IMR-90 (cell line): Measurements from ENCODE around the gene TAAR8. TPM values are rescaled to one million over a fixed set of nuclear protein-coding genes. Genes with fewer than 3 reads are reported as not detected.

Experiments used
- ATAC-seq: fragments of 200-7000 bp; cut with Tn5 transposase; 2 replicates; pipeline ENCODE4 v1.9.1; 2020; ENCODE audit warnings: low read depth, mild to moderate bottlenecking, moderate library complexity
- BruUV-seq: library from RNA; stranded (reverse); fragments of 400-500 nt; replicated peaks from 2 replicates; lab custom pipeline; 2021; lab: Mats Ljungman, UMichigan
- CTCF ChIA-PET: fragments of 300-600 bp; formaldehyde crosslinking; extraction: SDS; loops from one replicate; lab custom pipeline; 2021; ENCODE audit warnings: antibody characterized with exemption; lab: Yijun Ruan, JAX
- POLR2A ChIA-PET: fragments of 300-600 bp; sonication (Branson Sonifier 250); formaldehyde crosslinking; loops from one replicate; lab custom pipeline; 2022; ENCODE audit warnings: antibody characterized with exemption; ENCODE audit not compliant: unreplicated experiment; lab: Charles Lee
- DNase-seq: peaks from one replicate; pipeline ENCODE4 v3.0.0; 2013
- H2AFZ ChIP-seq: replicated peaks from 2 replicates; pipeline ENCODE3; 2013; ENCODE audit warnings: low read length, mild to moderate bottlenecking; ENCODE audit not compliant: poor library complexity
- H2AK5ac ChIP-seq: 2 replicates; pipeline ENCODE4 v1.6.1; 2013; ENCODE audit warnings: low read depth, low read length, inconsistent platforms
- H2AK9ac ChIP-seq: replicated peaks from 2 replicates; pipeline ENCODE3; 2013; ENCODE audit warnings: mild to moderate bottlenecking, low read depth, low read length, moderate library complexity; ENCODE audit not compliant: poor library complexity
- H2BK120ac ChIP-seq: 2 replicates; pipeline ENCODE4 v1.6.1; 2013; ENCODE audit warnings: low read depth, low read length, inconsistent platforms
- H2BK15ac ChIP-seq: 3 replicates; pipeline ENCODE4 v1.6.1; 2013; ENCODE audit warnings: low read depth, low read length, inconsistent platforms
- H2BK20ac ChIP-seq: 2 replicates; pipeline ENCODE4 v1.6.1; 2013; ENCODE audit warnings: low read depth, mild to moderate bottlenecking, inconsistent platforms, low read length, moderate library complexity
- H2BK5ac ChIP-seq: 2 replicates; pipeline ENCODE4 v1.6.1; 2013; ENCODE audit warnings: mild to moderate bottlenecking, low read depth, low read length, inconsistent platforms; ENCODE audit not compliant: poor library complexity, severe bottlenecking
- H3K14ac ChIP-seq: replicated peaks from 2 replicates; pipeline ENCODE4 v1.6.1; 2013; ENCODE audit warnings: low read depth, low read length, inconsistent platforms
- H3K18ac ChIP-seq: 2 replicates; pipeline ENCODE4 v1.6.1; 2013; ENCODE audit warnings: low read depth, low read length, control low read depth
- H3K23ac ChIP-seq: 2 replicates; pipeline ENCODE4 v1.6.1; 2013; ENCODE audit warnings: low read depth, low read length, inconsistent platforms
- H3K27ac ChIP-seq: 2 replicates; pipeline ENCODE4 v1.5.1; 2013; ENCODE audit warnings: mild to moderate bottlenecking, control low read depth, low read length; ENCODE audit not compliant: insufficient read depth
- H3K27me3 ChIP-seq: 2 replicates; pipeline ENCODE4 v1.6.1; 2013; ENCODE audit warnings: low read length; ENCODE audit not compliant: control insufficient read depth, insufficient read depth
- H3K36me3 ChIP-seq: 2 replicates; pipeline ENCODE4 v1.6.1; 2013; ENCODE audit warnings: low read length, mixed read lengths; ENCODE audit not compliant: control insufficient read depth, insufficient read depth
- H3K4ac ChIP-seq: 2 replicates; pipeline ENCODE4 v1.6.1; 2013; ENCODE audit warnings: low read depth, low read length, inconsistent platforms
- H3K4me1 ChIP-seq: 2 replicates; pipeline ENCODE4 v1.6.1; 2013; ENCODE audit warnings: low read length, mixed read lengths; ENCODE audit not compliant: control insufficient read depth, insufficient read depth
- H3K4me2 ChIP-seq: 2 replicates; pipeline ENCODE4 v1.6.1; 2013; ENCODE audit warnings: low read depth, mild to moderate bottlenecking, control low read depth, low read length, moderate library complexity
- H3K4me3 ChIP-seq: 2 replicates; pipeline ENCODE4 v1.5.1; 2013; ENCODE audit warnings: low read depth, mild to moderate bottlenecking, control low read depth, low read length, moderate library complexity; ENCODE audit not compliant: insufficient read depth
- H3K56ac ChIP-seq: 2 replicates; pipeline ENCODE4 v1.6.1; 2013; ENCODE audit warnings: low read length, inconsistent platforms; ENCODE audit not compliant: insufficient read depth; ENCODE audit errors: extremely low read depth
- H3K79me1 ChIP-seq, 2 experiments: 2 replicates each; pipeline ENCODE4 v1.6.1; 2013; ENCODE audit warnings: low read length in 2 of 2, inconsistent platforms in 1 of 2, low read depth in 1 of 2
- H3K9ac ChIP-seq: 2 replicates; pipeline ENCODE4 v1.6.1; 2013; ENCODE audit warnings: low read depth, low read length, control low read depth
- H3K9me1 ChIP-seq: 2 replicates; pipeline ENCODE4 v1.6.1; 2013; ENCODE audit warnings: low read length, inconsistent platforms; ENCODE audit not compliant: insufficient read depth
- H3K9me3 ChIP-seq: 2 replicates; pipeline ENCODE4 v1.6.1; 2013; ENCODE audit warnings: low read length; ENCODE audit not compliant: control insufficient read depth, insufficient read depth
- H4K20me1 ChIP-seq: 2 replicates; pipeline ENCODE4 v1.6.1; 2013; ENCODE audit warnings: low read length, inconsistent platforms; ENCODE audit not compliant: insufficient read depth
- H4K5ac ChIP-seq: 2 replicates; pipeline ENCODE4 v1.6.1; 2013; ENCODE audit warnings: mild to moderate bottlenecking, low read depth, low read length, control low read depth
- H4K8ac ChIP-seq, 2 experiments: 2 replicates each; pipeline ENCODE4 v1.6.1; 2013; ENCODE audit warnings: low read depth in 2 of 2, low read length in 2 of 2, control low read depth in 1 of 2, inconsistent platforms in 1 of 2
- H4K91ac ChIP-seq: 2 replicates; pipeline ENCODE4 v1.6.1; 2013; ENCODE audit warnings: low read depth, low read length, inconsistent platforms; ENCODE audit not compliant: insufficient read depth
- BHLHE40 ChIP-seq: fragments of 150-350 bp; IDR thresholded peaks from 2 replicates; pipeline ENCODE4 v1.6.1; 2016; ENCODE audit warnings: mild to moderate bottlenecking, low read depth, low read length
- CHD1 ChIP-seq: IDR thresholded peaks from 2 replicates; pipeline ENCODE4 v1.6.1; 2012; ENCODE audit warnings: low read depth, low read length, improper control_type of control experiment
- ELK1 ChIP-seq: fragments of 150-350 bp; IDR thresholded peaks from 2 replicates; pipeline ENCODE4 v1.6.1; 2016; ENCODE audit warnings: low read depth, mild to moderate bottlenecking, low read length, moderate library complexity, borderline replicate concordance
- FOS ChIP-seq: fragments of 150-350 bp; IDR thresholded peaks from 2 replicates; pipeline ENCODE4 v1.6.1; 2016; ENCODE audit warnings: low read depth, low read length
- POLR2A ChIP-seq: IDR thresholded peaks from 2 replicates; pipeline ENCODE4 v1.6.1; 2012; ENCODE audit warnings: mild to moderate bottlenecking, low read depth, low read length
- RCOR1 ChIP-seq: IDR thresholded peaks from 2 replicates; pipeline ENCODE4 v1.6.1; 2012; ENCODE audit warnings: mild to moderate bottlenecking, low read length, improper control_type of control experiment; ENCODE audit not compliant: insufficient replicate concordance
- RFX5 ChIP-seq: IDR thresholded peaks from 2 replicates; pipeline ENCODE4 v1.8.0; 2012; ENCODE audit warnings: low read depth, mild to moderate bottlenecking, low read length, moderate library complexity
- SMC3 ChIP-seq: fragments of 150-350 bp; IDR thresholded peaks from 2 replicates; pipeline ENCODE4 v1.6.1; 2016; ENCODE audit warnings: low read depth, mild to moderate bottlenecking, antibody characterized with exemption, low read length, moderate library complexity
- USF2 ChIP-seq: fragments of 150-350 bp; IDR thresholded peaks from 2 replicates; pipeline ENCODE4 v1.6.1; 2017; ENCODE audit warnings: mild to moderate bottlenecking, antibody characterized with exemption, low read length, low read depth
- WGBS, 2 experiments: methylation state at CpG; one replicate each; pipeline versions ENCODE4 v1.1.5 to v1.1.7; 2013; ENCODE audit warnings: missing lambda C conversion rate in 2 of 2; ENCODE audit not compliant: insufficient read length in 1 of 2; ENCODE audit errors: extremely low coverage in 2 of 2; 5-methylcytosine and 5-hydroxymethylcytosine counted together
- dilution Hi-C: fragments of 300-500 bp; cut with HindIII; formaldehyde crosslinking; loops from one replicate; pipeline ENCODE4 v1.14.3; 2018; ENCODE audit warnings: low sequenced_read_pairs; ENCODE audit not compliant: unreplicated experiment
- in situ Hi-C: fragments of 300-500 bp; cut with MboI; formaldehyde crosslinking; loops from 3 replicates; pipeline ENCODE4 v1.14.3; 2019; ENCODE audit warnings: low sequenced_read_pairs, inconsistent platforms, mixed read lengths
- intact Hi-C: fragments of 100-400 bp; cut with micrococcal nuclease; formaldehyde crosslinking; loops from 2 replicates; pipeline ENCODE4 v1.10.0; 2022
- polyA plus RNA-seq, 3 experiments: library from polyadenylated mRNA; depleted of rRNA; stranded (reverse); fragments of >200 nt; gene quantifications; 2 replicates each; pipeline ENCODE4 v1.2.3, GENCODE V29; 2012; ENCODE audit warnings: low replicate concordance in 1 of 3
- total RNA-seq: library from RNA; depleted of rRNA; stranded (reverse); fragments of >200 nt; gene quantifications from 2 replicates; pipeline ENCODE4 v1.2.3, GENCODE V29; 2012
- TF ChIP-seq, protein P1 (sequence below): conservative IDR thresholded peaks from 2 replicates; pipeline ENCODE4 v1.5.1; 2012; ENCODE audit warnings: mild to moderate bottlenecking, low read depth, low read length, improper control_type of control experiment

The TAAR8 gene
- total and polyA plus RNA-seq, 2 of the 4 experiments (the other 2 are of a cell fraction) = not detected

DNA sequence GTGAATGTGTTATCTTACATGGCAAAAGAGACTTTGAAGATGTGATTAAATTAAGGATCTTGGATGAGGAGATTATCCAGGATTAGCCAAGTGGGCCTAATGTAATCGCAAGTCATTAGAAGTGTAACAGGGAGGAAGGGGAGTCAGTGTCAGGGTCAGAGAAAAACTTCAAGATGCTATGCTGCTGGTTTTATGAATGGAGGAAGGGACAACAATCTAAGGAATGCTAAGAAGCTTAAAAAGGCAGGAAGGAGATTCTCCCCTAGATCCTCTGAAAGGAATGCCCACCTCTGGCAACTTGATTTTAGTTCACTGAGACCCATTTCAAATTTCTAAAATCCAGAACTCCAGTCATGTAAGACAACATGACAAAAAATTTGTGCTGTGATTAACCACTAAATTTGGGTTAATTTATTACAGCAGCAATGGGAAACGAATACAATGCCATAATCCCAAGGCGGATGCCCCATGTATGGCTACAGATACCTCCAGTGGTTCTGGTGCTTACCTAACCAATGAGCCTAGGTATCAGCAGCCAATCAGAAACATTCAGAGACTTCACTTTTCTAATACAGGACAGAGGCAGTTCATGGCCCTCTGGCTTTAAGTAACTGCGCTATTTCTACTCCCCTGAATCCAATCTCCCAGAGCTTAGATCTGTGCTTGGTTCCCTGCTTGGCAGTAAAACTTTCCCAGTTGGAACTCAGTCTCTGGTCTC lies 3.6 kb upstream of the TAAR8 start:
- ChIA-PET POLR2A (no interaction called here), CTCF (no interaction called here)
- Histone ChIP-seq H2AFZ (no peak overlapping the region), H3K9me1 (peaks cover 6% of the 10 kb centered on the region; the same call in 1 of the 2 replicates), H4K5ac (no peak overlapping the region), H3K4me3 (no peak overlapping the region), H3K18ac (no peak overlapping the region), H3K36me3 (no peaks in the 10 kb centered on the region), H4K8ac (no peak overlapping the region), H4K91ac (no peak overlapping the region), H3K23ac (no peak overlapping the region), H2AK5ac (no peak overlapping the region), H3K14ac (no peak overlapping the region), H2BK15ac (no peak overlapping the region), H4K20me1 (no peaks in the 10 kb centered on the region), H3K9ac (no peak overlapping the region), H3K79me1 (no peaks in the 10 kb centered on the region), H3K27ac (no peak overlapping the region), H3K27me3 (peaks cover 50% of the 10 kb centered on the region), H2BK5ac (no peak overlapping the region), H3K9me3 (no peaks in the 10 kb centered on the region), H3K4me1 (no peaks in the 10 kb centered on the region), H3K4me2 (no peak overlapping the region), H2AK9ac (no peak overlapping the region), H3K56ac (no peak overlapping the region), H2BK120ac (no peak overlapping the region), H3K4ac (no peak overlapping the region), H2BK20ac (no peak overlapping the region)
- dilution Hi-C loops (no loop called here), intact Hi-C loops (no loop called here), in situ Hi-C loops (no loop called here)
- DNase-seq (no peak), ATAC-seq (no peak)
- 90% methylated on average over 4 of the region's 4 CpGs; no CpG with 5 or more reads in 1 of the 2 experiments for WGBS, 2 experiments
- TF ChIP-seq RFX5 (no peak), BHLHE40 (no peak), USF2 (no peak), SMC3 (no peak), ELK1 (no peak), CHD1 (no peak), RCOR1 (no peak), POLR2A (no peak), FOS (no peak)
- TF ChIP-seq, protein P1, sequence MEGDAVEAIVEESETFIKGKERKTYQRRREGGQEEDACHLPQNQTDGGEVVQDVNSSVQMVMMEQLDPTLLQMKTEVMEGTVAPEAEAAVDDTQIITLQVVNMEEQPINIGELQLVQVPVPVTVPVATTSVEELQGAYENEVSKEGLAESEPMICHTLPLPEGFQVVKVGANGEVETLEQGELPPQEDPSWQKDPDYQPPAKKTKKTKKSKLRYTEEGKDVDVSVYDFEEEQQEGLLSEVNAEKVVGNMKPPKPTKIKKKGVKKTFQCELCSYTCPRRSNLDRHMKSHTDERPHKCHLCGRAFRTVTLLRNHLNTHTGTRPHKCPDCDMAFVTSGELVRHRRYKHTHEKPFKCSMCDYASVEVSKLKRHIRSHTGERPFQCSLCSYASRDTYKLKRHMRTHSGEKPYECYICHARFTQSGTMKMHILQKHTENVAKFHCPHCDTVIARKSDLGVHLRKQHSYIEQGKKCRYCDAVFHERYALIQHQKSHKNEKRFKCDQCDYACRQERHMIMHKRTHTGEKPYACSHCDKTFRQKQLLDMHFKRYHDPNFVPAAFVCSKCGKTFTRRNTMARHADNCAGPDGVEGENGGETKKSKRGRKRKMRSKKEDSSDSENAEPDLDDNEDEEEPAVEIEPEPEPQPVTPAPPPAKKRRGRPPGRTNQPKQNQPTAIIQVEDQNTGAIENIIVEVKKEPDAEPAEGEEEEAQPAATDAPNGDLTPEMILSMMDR = no peak
- BruUV-seq = no TSS peak
